Measurements from ENCODE around the gene MAEA.

The MAEA gene

DNA sequence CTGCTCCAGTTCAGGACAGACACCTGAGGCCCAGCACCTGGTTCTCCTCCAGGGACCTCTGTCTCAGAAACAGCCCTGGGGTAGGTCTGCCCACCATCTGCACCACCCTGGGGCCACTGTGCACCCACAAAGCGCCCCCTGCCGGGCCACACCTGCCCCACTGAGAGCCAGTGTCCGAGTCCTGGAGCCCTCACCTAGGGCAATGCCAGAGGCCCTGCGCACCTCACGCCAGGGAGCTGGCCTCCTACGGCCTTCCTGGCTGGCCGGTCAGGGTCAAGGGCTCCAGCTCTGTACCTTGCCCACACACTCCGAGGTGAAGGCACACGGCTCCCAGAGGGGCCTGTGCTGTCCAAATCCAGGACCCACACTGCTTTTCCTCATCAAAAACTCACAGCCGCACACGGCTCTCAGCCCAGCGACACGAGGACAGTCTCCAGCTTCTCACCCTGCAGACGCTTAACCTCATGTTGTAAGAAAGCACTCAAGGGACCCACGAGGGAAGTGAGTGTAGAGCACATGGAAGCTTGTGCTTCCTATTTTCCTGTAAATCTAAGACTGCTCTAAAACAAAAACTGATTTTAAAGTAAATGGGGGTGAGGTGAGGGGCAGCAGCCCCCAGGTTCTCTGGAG, 46.1 kb upstream of the MAEA start:
- no peak overlapping the region for H3K4me3 ChIP-seq (ENCODE audit: insufficient read length, low read depth)
- no peak for TF ChIP-seq SUZ12 (IDR thresholded peaks at IDR 0.05; ENCODE audit: extremely low read depth, insufficient read depth, insufficient read length)
- TF ChIP-seq YY1 (IDR thresholded peaks at IDR 0.05; ENCODE audit: insufficient read depth, insufficient read length): no peak
- no peak for TF ChIP-seq ZNF274 (IDR thresholded peaks at IDR 0.05; ENCODE audit: low read depth, low read length)
- H3K9me3 ChIP-seq (ENCODE audit: insufficient read depth, low read length): no peaks in the 10 kb centered on the region
- no peak for DNase-seq (ENCODE audit: low read depth, low spot score)
- H3K27me3 ChIP-seq (ENCODE audit: insufficient read depth, insufficient read length): no peaks in the 10 kb centered on the region
- no peak overlapping the region for H3K9ac ChIP-seq (ENCODE audit: insufficient read length, low read depth)
- peaks cover 75% of the 10 kb centered on the region for H3K36me3 ChIP-seq (ENCODE audit: insufficient read depth, insufficient read length, low read length)
- H3K4me1 ChIP-seq (ENCODE audit: insufficient read depth, insufficient read length): peaks cover 13% of the 10 kb centered on the region

DNA sequence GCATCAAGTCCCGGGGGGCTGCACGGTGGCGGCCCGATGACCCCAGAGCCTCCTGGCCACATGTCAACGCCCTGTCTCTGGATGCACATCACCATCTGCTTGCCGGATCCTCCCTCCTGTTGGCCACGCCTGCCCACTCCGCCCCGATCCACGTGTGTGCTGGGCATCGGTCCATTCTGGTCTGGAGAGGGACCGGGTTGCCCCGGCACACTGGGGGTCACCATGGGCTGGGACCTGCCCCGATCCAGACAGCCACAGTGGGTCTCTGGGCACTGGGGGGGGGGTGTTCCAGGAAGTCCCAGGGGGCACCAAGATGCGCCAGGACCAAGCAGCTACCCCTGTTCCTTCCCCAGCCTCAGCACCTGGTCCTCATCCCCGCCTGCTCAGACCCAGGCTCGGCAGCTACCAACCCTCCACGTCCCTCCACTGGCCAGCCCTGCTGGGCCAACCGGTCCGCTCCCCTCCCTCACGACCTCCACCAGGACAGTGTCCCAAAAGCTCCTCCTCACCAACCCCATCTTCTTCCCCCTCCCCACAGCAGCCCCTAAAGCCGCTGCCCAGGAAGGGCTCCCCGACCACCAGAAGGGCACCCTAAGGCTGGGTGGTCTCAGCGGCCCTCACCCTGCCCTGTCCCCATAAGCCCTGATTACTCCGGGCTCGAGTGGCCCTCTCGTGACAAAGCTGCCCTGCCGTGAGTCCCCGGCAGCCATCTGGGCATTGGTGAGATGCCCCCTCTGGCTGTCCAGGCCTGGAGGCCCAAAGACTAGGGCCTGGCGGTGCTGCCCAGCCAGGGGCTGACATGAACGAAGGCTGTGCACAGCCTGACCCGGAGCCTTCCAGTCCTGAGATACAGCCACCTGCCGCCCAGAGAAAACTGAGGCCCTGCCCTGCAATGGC, 45.4 kb upstream of the MAEA start:
- Histone ChIP-seq H3K9ac (ENCODE audit: insufficient read length, low read depth) (no peak overlapping the region), H3K4me1 (ENCODE audit: insufficient read depth, insufficient read length) (peaks cover 13% of the 10 kb centered on the region), H3K36me3 (ENCODE audit: insufficient read depth, insufficient read length, low read length) (peaks cover 67% of the 10 kb centered on the region), H3K27me3 (ENCODE audit: insufficient read depth, insufficient read length) (no peaks in the 10 kb centered on the region), H3K9me3 (ENCODE audit: insufficient read depth, low read length) (no peaks in the 10 kb centered on the region), H3K4me3 (ENCODE audit: insufficient read length, low read depth) (no peak overlapping the region)
- no peak for DNase-seq (ENCODE audit: low read depth, low spot score)
- no peak for TF ChIP-seq SUZ12 (IDR thresholded peaks at IDR 0.05; ENCODE audit: extremely low read depth, insufficient read depth, insufficient read length)
- TF ChIP-seq ZNF274 (IDR thresholded peaks at IDR 0.05; ENCODE audit: low read depth, low read length): no peak
- no peak for TF ChIP-seq YY1 (IDR thresholded peaks at IDR 0.05; ENCODE audit: insufficient read depth, insufficient read length)

DNA sequence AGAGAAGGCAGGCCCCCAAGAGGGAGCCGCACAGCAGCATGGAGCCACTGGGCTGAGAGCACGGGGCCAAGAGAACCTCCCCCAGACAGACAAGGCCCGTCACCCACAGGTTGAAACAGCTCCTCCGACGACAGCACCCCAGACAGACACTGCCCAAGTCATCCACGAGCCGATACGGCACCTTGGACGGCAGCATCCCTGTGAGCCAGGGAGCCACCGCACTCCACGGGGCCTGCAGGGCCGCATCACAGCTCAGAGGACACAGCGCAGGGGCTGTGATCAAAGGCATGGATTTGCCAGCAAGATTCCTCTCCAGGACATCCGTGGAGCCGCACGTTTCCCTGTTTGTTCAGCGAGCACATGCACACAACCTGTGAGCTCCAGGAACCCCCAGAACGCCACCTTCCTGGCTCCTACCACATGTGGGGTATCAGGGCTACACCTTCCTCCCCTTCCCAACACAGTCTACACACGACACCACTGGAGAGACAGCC, 44.7 kb upstream of the MAEA start:
- Histone ChIP-seq H3K27me3 (ENCODE audit: insufficient read depth, insufficient read length) (no peaks in the 10 kb centered on the region), H3K9ac (ENCODE audit: insufficient read length, low read depth) (peak overlapping the region; percentile 17), H3K36me3 (ENCODE audit: insufficient read depth, insufficient read length, low read length) (peaks cover 60% of the 10 kb centered on the region), H3K4me3 (ENCODE audit: insufficient read length, low read depth) (no peak overlapping the region), H3K4me1 (ENCODE audit: insufficient read depth, insufficient read length) (peaks cover 15% of the 10 kb centered on the region), H3K9me3 (ENCODE audit: insufficient read depth, low read length) (no peaks in the 10 kb centered on the region)
- TF ChIP-seq YY1 (IDR thresholded peaks at IDR 0.05; ENCODE audit: insufficient read depth, insufficient read length): no peak
- DNase-seq (ENCODE audit: low read depth, low spot score): no peak

DNA sequence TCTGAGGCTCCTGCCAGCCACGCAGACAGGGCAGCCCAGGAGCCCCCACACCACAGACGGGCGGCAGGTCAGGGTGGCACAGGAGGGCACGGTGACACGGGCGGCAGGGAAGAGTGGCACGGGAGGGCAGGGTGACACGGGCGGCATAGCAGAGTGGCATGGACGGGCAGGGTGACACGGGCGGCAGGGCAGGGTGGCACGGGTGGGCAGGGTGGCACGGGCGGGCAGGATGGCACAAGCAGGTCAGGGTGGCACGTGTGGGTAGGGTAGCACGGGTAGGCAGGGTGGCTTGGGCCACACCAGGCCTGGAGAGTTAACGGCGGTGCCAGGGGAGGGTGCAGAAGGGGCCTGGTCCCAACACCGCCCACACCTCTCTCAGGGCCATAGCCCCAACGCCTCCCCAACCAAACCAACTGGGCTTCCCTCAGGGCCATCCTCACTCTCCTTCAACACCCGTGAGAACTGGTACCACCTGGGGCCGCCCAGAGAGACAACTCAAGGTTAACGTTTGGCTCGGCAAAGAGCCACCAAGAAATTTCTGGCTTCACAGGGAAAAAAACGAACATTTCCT, 44.1 kb upstream of the MAEA start:
- DNase-seq (ENCODE audit: low read depth, low spot score): no peak
- H3K4me3 ChIP-seq (ENCODE audit: insufficient read length, low read depth): no peak overlapping the region
- H3K4me1 ChIP-seq (ENCODE audit: insufficient read depth, insufficient read length): peaks cover 21% of the 10 kb centered on the region
- no peaks in the 10 kb centered on the region for H3K9me3 ChIP-seq (ENCODE audit: insufficient read depth, low read length)
- no peak for TF ChIP-seq YY1 (IDR thresholded peaks at IDR 0.05; ENCODE audit: insufficient read depth, insufficient read length)
- no peak for TF ChIP-seq SUZ12 (IDR thresholded peaks at IDR 0.05; ENCODE audit: extremely low read depth, insufficient read depth, insufficient read length)
- TF ChIP-seq ZNF274 (IDR thresholded peaks at IDR 0.05; ENCODE audit: low read depth, low read length): no peak
- H3K36me3 ChIP-seq (ENCODE audit: insufficient read depth, insufficient read length, low read length): peaks cover 61% of the 10 kb centered on the region
- H3K27me3 ChIP-seq (ENCODE audit: insufficient read depth, insufficient read length): no peaks in the 10 kb centered on the region
- peak overlapping the region; percentile 99 for H3K9ac ChIP-seq (ENCODE audit: insufficient read length, low read depth)

DNA sequence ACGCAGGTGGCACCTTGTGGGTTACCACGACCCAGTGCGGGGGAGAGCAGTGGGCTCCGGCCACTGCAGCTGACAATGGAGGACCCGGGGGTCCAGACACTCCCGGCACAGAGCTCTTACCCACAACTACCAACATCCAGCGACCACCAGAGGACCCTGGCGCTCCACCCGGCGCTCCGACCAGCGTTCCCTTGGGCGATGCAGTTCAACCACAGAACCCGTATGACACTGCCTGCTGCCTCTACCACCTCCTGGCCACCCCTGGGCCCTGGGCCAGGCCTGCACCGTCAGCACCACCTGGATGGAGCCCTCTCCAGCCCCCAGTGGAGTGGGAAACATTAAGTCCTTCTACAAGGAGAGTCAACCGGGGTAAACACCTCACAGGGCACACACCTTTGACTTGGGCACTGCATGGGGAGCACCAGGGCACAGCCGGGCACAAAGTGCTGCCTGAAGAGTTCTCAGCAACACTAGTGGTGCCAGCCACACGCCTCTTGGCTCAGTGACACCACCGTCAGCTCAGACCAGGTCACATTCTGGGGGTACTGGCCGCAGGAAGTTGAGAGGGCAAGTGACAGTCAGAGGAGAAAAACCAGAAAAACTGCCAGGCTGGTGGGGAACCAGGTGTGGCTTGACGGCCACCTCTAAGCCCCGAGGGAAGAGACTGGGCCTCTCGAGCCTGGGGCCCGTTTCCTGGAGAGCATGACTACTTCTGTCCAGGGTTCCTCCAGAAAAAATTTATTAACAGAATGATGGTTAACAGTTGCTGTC, 43.4 kb upstream of the MAEA start:
- Histone ChIP-seq H3K9me3 (ENCODE audit: insufficient read depth, low read length) (peaks cover 4% of the 10 kb centered on the region; the same call in 1 of the 2 replicates), H3K4me3 (ENCODE audit: insufficient read length, low read depth) (peak overlapping the region; percentile 88), H3K4me1 (ENCODE audit: insufficient read depth, insufficient read length) (peaks cover 23% of the 10 kb centered on the region), H3K36me3 (ENCODE audit: insufficient read depth, insufficient read length, low read length) (peaks cover 61% of the 10 kb centered on the region), H3K27me3 (ENCODE audit: insufficient read depth, insufficient read length) (no peaks in the 10 kb centered on the region), H3K9ac (ENCODE audit: insufficient read length, low read depth) (peak overlapping the region; percentile 99)
- no peak for DNase-seq (ENCODE audit: low read depth, low spot score)
- TF ChIP-seq ZNF274 (IDR thresholded peaks at IDR 0.05; ENCODE audit: low read depth, low read length) (no peak), SUZ12 (IDR thresholded peaks at IDR 0.05; ENCODE audit: extremely low read depth, insufficient read depth, insufficient read length) (no peak), YY1 (IDR thresholded peaks at IDR 0.05; ENCODE audit: insufficient read depth, insufficient read length) (no peak)

DNA sequence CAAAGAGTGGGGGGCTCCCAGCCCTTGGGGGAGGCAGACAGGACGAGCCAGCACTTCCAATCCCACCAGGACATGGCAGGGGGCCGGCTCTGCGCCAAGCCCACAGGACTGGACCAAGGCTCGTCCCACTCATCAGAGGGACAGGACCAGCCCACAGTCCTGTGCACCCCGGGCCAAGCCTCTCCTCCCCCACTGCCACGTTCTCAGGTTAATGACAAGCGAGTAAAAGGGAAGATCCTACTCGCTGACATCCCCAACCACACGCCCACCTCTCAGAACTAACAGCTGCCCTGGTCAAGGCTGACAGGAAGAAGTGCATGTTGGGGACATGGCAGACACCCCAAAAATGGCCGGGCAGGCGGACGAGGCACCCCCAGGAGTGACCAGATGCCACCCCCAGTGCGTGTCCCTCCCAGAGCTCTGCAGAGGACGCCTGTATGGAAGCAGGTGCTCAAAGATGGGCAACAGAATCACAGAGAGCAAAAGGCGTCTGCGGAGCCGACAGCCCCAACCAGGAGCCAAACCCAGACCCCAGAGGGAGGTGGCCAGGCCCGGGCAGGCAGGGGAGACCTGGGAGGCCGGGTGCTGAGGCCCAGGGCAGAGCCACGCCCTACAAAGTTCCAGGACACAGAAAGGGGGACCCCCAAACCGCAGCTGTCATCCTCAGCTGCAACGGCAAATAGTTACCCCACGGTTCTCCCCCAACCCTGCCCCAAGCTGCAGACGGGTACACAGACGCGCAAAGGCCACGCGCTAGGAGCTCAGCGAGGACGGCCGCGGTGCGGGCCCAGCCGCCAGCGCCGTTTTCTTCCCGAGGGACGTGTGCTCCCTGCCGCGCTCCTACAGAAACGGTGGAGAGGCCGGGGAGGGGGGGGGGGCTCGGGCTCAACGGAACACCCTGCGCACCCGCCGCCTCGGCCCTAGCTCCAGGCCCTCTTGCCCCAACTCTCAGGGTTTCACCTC, 42.5 kb upstream of the MAEA start:
- Histone ChIP-seq H3K36me3 (ENCODE audit: insufficient read depth, insufficient read length, low read length) (peaks cover 58% of the 10 kb centered on the region), H3K27me3 (ENCODE audit: insufficient read depth, insufficient read length) (no peaks in the 10 kb centered on the region), H3K9me3 (ENCODE audit: insufficient read depth, low read length) (peaks cover 10% of the 10 kb centered on the region; the same call in 1 of the 2 replicates), H3K4me1 (ENCODE audit: insufficient read depth, insufficient read length) (peaks cover 23% of the 10 kb centered on the region), H3K9ac (ENCODE audit: insufficient read length, low read depth) (peak overlapping the region; percentile 99), H3K4me3 (ENCODE audit: insufficient read length, low read depth) (peak overlapping the region; percentile 88)
- TF ChIP-seq ZNF274 (IDR thresholded peaks at IDR 0.05; ENCODE audit: low read depth, low read length): no peak
- no peak for TF ChIP-seq YY1 (IDR thresholded peaks at IDR 0.05; ENCODE audit: insufficient read depth, insufficient read length)
- TF ChIP-seq SUZ12 (IDR thresholded peaks at IDR 0.05; ENCODE audit: extremely low read depth, insufficient read depth, insufficient read length): no peak
- DNase-seq (ENCODE audit: low read depth, low spot score): no peak
